HG02852 (cell line): ENCODE measurements around the gene TREML2.
"Not testable (repeated sequence)": the region's sequence is repeated elsewhere in the genome, so short reads cannot be mapped to it uniquely, and the experiment has no call there.

Experiments used
- ATAC-seq: cut with Tn5 transposase; IDR thresholded peaks from one replicate; pipeline ENCODE4 v1.9.1; 2021; ENCODE audit warnings: mild to moderate bottlenecking, moderate library complexity; ENCODE audit not compliant: unreplicated experiment

TREML2 gene

GRCh38 chr6:41200901-41201763 is at the start of gene TREML2:
TREML2 (minus strand) TSS chr6:41201149; CDS start chr6:41201008, 141 bp downstream.
- ATAC-seq: no peak

- no peak for ATAC-seq
Observed at GRCh38 chr6:41247882-41248705, 47.1 kb upstream of the TREML2 start.

- no peak for ATAC-seq
Observed at GRCh38 chr6:41247288-41247865, 46.4 kb upstream of the TREML2 start.

GRCh38 chr6:41246529-41246928 is 45.6 kb upstream of the TREML2 start:
- ATAC-seq: not testable (repeated sequence)

- ATAC-seq: no peak
Observed at GRCh38 chr6:41239467-41240159, 38.7 kb upstream of the TREML2 start.

- no peak for ATAC-seq
Observed at GRCh38 chr6:41237128-41237527, 36.2 kb upstream of the TREML2 start.

- ATAC-seq: no peak
Observed at GRCh38 chr6:41236276-41236675, 35.3 kb upstream of the TREML2 start.

- no peak for ATAC-seq
Observed at GRCh38 chr6:41232667-41233066, 31.7 kb upstream of the TREML2 start.

GRCh38 chr6:41231246-41231645 is 30.3 kb upstream of the TREML2 start:
- ATAC-seq: no peak

- ATAC-seq: no peak
Observed at GRCh38 chr6:41229721-41230120, 28.8 kb upstream of the TREML2 start.

- ATAC-seq: no peak
Observed at GRCh38 chr6:41228616-41229015, 27.7 kb upstream of the TREML2 start.

GRCh38 chr6:41228096-41228495 is 27.1 kb upstream of the TREML2 start, which contains the start of gene TREML4:
TREML4 (plus strand) TSS chr6:41228349; CDS start chr6:41228428, 79 bp downstream.
- no peak for ATAC-seq

GRCh38 chr6:41226752-41227151 is 25.8 kb upstream of the TREML2 start:
- ATAC-seq: no peak

GRCh38 chr6:41224800-41225199 is 23.9 kb upstream of the TREML2 start:
- ATAC-seq: no peak

- no peak for ATAC-seq
Observed at GRCh38 chr6:41222513-41222912, 21.6 kb upstream of the TREML2 start.

GRCh38 chr6:41222045-41222444 is 21.1 kb upstream of the TREML2 start:
- ATAC-seq: no peak

- no peak for ATAC-seq
Observed at GRCh38 chr6:41216616-41217015, 15.7 kb upstream of the TREML2 start.

- no peak for ATAC-seq
Observed at GRCh38 chr6:41215777-41216176, 14.8 kb upstream of the TREML2 start.

GRCh38 chr6:41214559-41215238 is 13.8 kb upstream of the TREML2 start:
- no peak for ATAC-seq
